K562 (cell line): ENCODE data around the gene WWC2. TPM values are rescaled to one million over a fixed set of nuclear protein-coding genes. Genes with fewer than 3 reads are reported as not detected.

Experiments
- ATAC-seq: fragments of 200-7000 bp; cut with Tn5 transposase; 3 replicates; pipeline ENCODE4 v1.9.1; 2020; ENCODE audit warnings: moderate library complexity
- BruUV-seq: library from RNA; stranded (reverse); fragments of 400-500 nt; replicated peaks from 2 replicates; lab custom pipeline; 2021; lab: Mats Ljungman, UMichigan
- CTCF ChIA-PET: fragments of 300-600 bp; formaldehyde crosslinking; extraction: SDS; loops from one replicate; lab custom pipeline; 2021; ENCODE audit warnings: low intra/inter-chr PET ratio; lab: Yijun Ruan, JAX
- POLR2A ChIA-PET: fragments of 300-600, 350-650 bp; sonication (Branson Sonifier 250); formaldehyde crosslinking; extraction: SDS; loops from one replicate; lab custom pipeline; 2021; ENCODE audit warnings: antibody characterized with exemption, inconsistent platforms; lab: Yijun Ruan, JAX
- DNase-seq, 4 experiments: peaks; one replicate each; pipeline versions ENCODE4 v3.0.0 to v3.0.0-alpha.2; 2011 to 2018; ENCODE audit warnings: low spot score in 3 of 4, mixed read lengths in 3 of 4; ENCODE audit errors: extremely low read depth in 1 of 4
- FAIRE-seq: peaks from 2 replicates; lab custom pipeline; 2011; peaks lifted over from hg19 to GRCh38; lab: Jason Lieb, UNC
- H2AFZ ChIP-seq: 2 replicates; pipeline ENCODE4 v1.6.0; 2011; ENCODE audit warnings: low read depth, low read length, control low read depth, inconsistent platforms
- H3K27ac ChIP-seq: fragments of 200-600 bp; 3 replicates; pipeline ENCODE4 v1.8.0; 2011; ENCODE audit warnings: low read depth, mild to moderate bottlenecking, control low read depth, inconsistent platforms, low read length, moderate library complexity, mixed read lengths; ENCODE audit errors: extremely low read depth
- H3K27me3 ChIP-seq, 2 experiments: fragments of 300-600 bp in 1 of 2; 2 replicates in 1 of 2; 3 replicates in 1 of 2; pipeline versions ENCODE4 v1.6.0 to v1.8.0; 2011; ENCODE audit warnings: inconsistent platforms in 2 of 2, low read length in 2 of 2, mild to moderate bottlenecking in 1 of 2, mixed read lengths in 1 of 2, moderate library complexity in 1 of 2; ENCODE audit not compliant: control insufficient read depth in 2 of 2, insufficient read depth in 2 of 2
- H3K36me3 ChIP-seq: fragments of 300-600 bp; 3 replicates; pipeline ENCODE4 v1.8.0; 2011; ENCODE audit warnings: mild to moderate bottlenecking, low read length, inconsistent platforms; ENCODE audit not compliant: control insufficient read depth, insufficient read depth
- H3K4me1 ChIP-seq, 2 experiments: fragments of 200-600 bp in 1 of 2; replicated peaks in 1 of 2; 2 replicates in 1 of 2; 3 replicates in 1 of 2; pipeline versions ENCODE4 v1.5.1 to v1.8.0; 2011; ENCODE audit warnings: inconsistent platforms in 2 of 2, low read length in 2 of 2, mild to moderate bottlenecking in 1 of 2, mixed read lengths in 1 of 2, moderate library complexity in 1 of 2; ENCODE audit not compliant: control insufficient read depth in 2 of 2, insufficient read depth in 2 of 2
- H3K4me2 ChIP-seq: 2 replicates; pipeline ENCODE4 v1.6.1; 2011; ENCODE audit warnings: low read length, control low read depth, inconsistent platforms, mixed read lengths; ENCODE audit not compliant: insufficient read depth
- H3K4me3 ChIP-seq: fragments of 200-600 bp; sonication (generic), shearing (Covaris generic); 2 replicates; pipeline ENCODE4 v1.5.1; 2016; ENCODE audit warnings: control low read depth, inconsistent platforms
- H3K79me2 ChIP-seq: fragments of 200-600 bp; 3 replicates; pipeline ENCODE4 v1.8.0; 2011; ENCODE audit warnings: low read length, inconsistent platforms; ENCODE audit not compliant: control insufficient read depth, insufficient read depth
- H3K9ac ChIP-seq, 2 experiments: 2 replicates each; pipeline versions ENCODE4 v1.6.0 to v1.6.1; 2011; ENCODE audit warnings: low read depth in 2 of 2, low read length in 2 of 2, control low read depth in 1 of 2, inconsistent platforms in 1 of 2, mild to moderate bottlenecking in 1 of 2, mixed read lengths in 1 of 2; ENCODE audit not compliant: insufficient read depth in 1 of 2
- H3K9me1 ChIP-seq: one replicate; pipeline ENCODE4 v1.6.0; 2011; ENCODE audit warnings: inconsistent platforms, mild to moderate bottlenecking, low read length, moderate library complexity; ENCODE audit not compliant: control insufficient read depth, insufficient read depth
- H3K9me3 ChIP-seq: replicated peaks from 2 replicates; pipeline ENCODE4 v1.5.1; 2011; ENCODE audit warnings: low read depth, low read length, inconsistent platforms; ENCODE audit not compliant: control insufficient read depth, insufficient read depth
- H4K20me1 ChIP-seq: replicated peaks from 2 replicates; pipeline ENCODE4 v1.6.1; 2011; ENCODE audit warnings: low read length, inconsistent platforms, mixed read lengths; ENCODE audit not compliant: control insufficient read depth, insufficient read depth
- BCOR ChIP-seq: fragments of 450-650 bp; IDR thresholded peaks from 2 replicates; pipeline ENCODE4 v1.6.1; 2016
- BMI1 ChIP-seq: fragments of 150-350 bp; IDR thresholded peaks from 2 replicates; pipeline ENCODE4 v1.6.1; 2014; ENCODE audit warnings: low read length
- DIDO1 ChIP-seq: fragments of 450-650 bp; IDR thresholded peaks from 2 replicates; pipeline ENCODE4 v1.6.1; 2016; ENCODE audit warnings: low read depth, missing biosample characterization, missing genetic modification characterization
- FOXA1 ChIP-seq: fragments of 450-650 bp; IDR thresholded peaks from 2 replicates; pipeline ENCODE4 v1.6.1; 2016; ENCODE audit warnings: mild to moderate bottlenecking, borderline replicate concordance
- POLR3A ChIP-seq: IDR thresholded peaks from 2 replicates; pipeline ENCODE4 v1.6.1; 2011; ENCODE audit warnings: borderline replicate concordance, mild to moderate bottlenecking, moderate library complexity; ENCODE audit not compliant: insufficient read length, insufficient read depth; ENCODE audit errors: extremely low read depth
- SNIP1 ChIP-seq: fragments of 450-650 bp; IDR thresholded peaks from 2 replicates; pipeline ENCODE4 v1.7.1; 2017; ENCODE audit warnings: low read depth, mild to moderate bottlenecking
- TEAD1 ChIP-seq, 2 experiments: fragments of 450-650 bp in 1 of 2; sonication (generic) in 1 of 2; formaldehyde crosslinking; IDR thresholded peaks; 2 replicates each; pipeline versions ENCODE4 v1.4.0 to v1.8.0; 2020 to 2022; ENCODE audit warnings: mild to moderate bottlenecking in 2 of 2, missing genetic modification reagents in 1 of 2
- TEAD2 ChIP-seq: fragments of 450-650 bp; IDR thresholded peaks from 2 replicates; pipeline ENCODE4 v1.6.1; 2016; ENCODE audit warnings: missing genetic modification characterization, control low read depth, missing compliant biosample characterization
- TEAD4 ChIP-seq, 2 experiments: sonication (generic) in 1 of 2; formaldehyde crosslinking in 1 of 2; IDR thresholded peaks; 2 replicates each; pipeline versions ENCODE4 v1.6.1 to v1.8.0; 2012 to 2022; ENCODE audit warnings: borderline replicate concordance in 1 of 2, inconsistent platforms in 1 of 2, low read length in 1 of 2, mild to moderate bottlenecking in 1 of 2, missing genetic modification reagents in 1 of 2
- ZBTB7A ChIP-seq: IDR thresholded peaks from 2 replicates; pipeline ENCODE4 v1.6.1; 2011; ENCODE audit warnings: low read depth, mild to moderate bottlenecking, low read length, moderate library complexity, borderline replicate concordance; ENCODE audit not compliant: control insufficient read depth
- ZFX ChIP-seq: sonication (generic); formaldehyde crosslinking; IDR thresholded peaks from 2 replicates; pipeline ENCODE4 v1.8.0; 2022; ENCODE audit warnings: mild to moderate bottlenecking, missing genetic modification reagents, moderate library complexity
- ZNF274 ChIP-seq: IDR thresholded peaks from 2 replicates; pipeline ENCODE4 v1.6.1; 2011; ENCODE audit warnings: low read depth, mild to moderate bottlenecking, low read length, moderate library complexity, borderline replicate concordance
- ZNF707 ChIP-seq: fragments of 250-450 bp; sonication (Bioruptor Pico); conservative IDR thresholded peaks from 2 replicates; pipeline ENCODE4 v1.8.0; 2022; ENCODE audit warnings: inconsistent platforms, mild to moderate bottlenecking, moderate library complexity
- WGBS: fragments of 100-300 bp; shearing (Covaris generic); methylation state at CpG from one replicate; pipeline ENCODE4 v1.1.6; 2016; ENCODE audit warnings: low coverage, mixed read lengths; ENCODE audit not compliant: insufficient coverage; ENCODE audit errors: missing lambda C conversion rate; 5-methylcytosine and 5-hydroxymethylcytosine counted together
- in situ Hi-C: fragments of 300-500 bp; cut with MboI; formaldehyde crosslinking; loops from 4 replicates; pipeline ENCODE4 v1.15.0; 2018; ENCODE audit warnings: inconsistent platforms, mixed read lengths
- intact Hi-C: fragments of 100-400 bp; cut with micrococcal nuclease; formaldehyde crosslinking; loops from 2 replicates; pipeline ENCODE4 v1.14.2; 2022
- polyA plus RNA-seq, 8 experiments: library from polyadenylated mRNA; depleted of rRNA in 4 of 8; stranded (reverse) in 5 of 8; unstranded in 3 of 8; fragments of >200 nt; fragmentation: Nextera tagmentation in 2 of 8; fragmentation: Illumina TruSeq in 1 of 8; extraction: Ambion mirVana in 2 of 8; extraction: Trizol in 1 of 8; gene quantifications; 2 replicates each; pipeline versions ENCODE4 v1.2.1 to v1.2.3, GENCODE V29; 2011 to 2014; ENCODE audit warnings: inconsistent platforms in 1 of 8, missing spikeins in 1 of 8
- total RNA-seq, 7 experiments: library from RNA; depleted of rRNA in 6 of 7; stranded (reverse); fragments of >200 nt in 6 of 7; fragmentation: Illumina TruSeq in 2 of 7; extraction: Trizol in 2 of 7; gene quantifications; 2 replicates each; pipeline versions ENCODE4 v1.2.1 to v1.2.3, GENCODE V29; 2011 to 2021; ENCODE audit warnings: low replicate concordance in 1 of 7
- TF ChIP-seq, protein P1 (sequence below): fragments of 450-650 bp; IDR thresholded peaks from 2 replicates; pipeline ENCODE4 v1.6.1; 2018; ENCODE audit warnings: mild to moderate bottlenecking, low read depth; ENCODE audit not compliant: partially characterized antibody
- TF ChIP-seq, protein P2 (sequence below): fragments of 250-450 bp; sonication (Bioruptor Pico); IDR thresholded peaks from 2 replicates; pipeline ENCODE4 v1.8.0; 2021; ENCODE audit warnings: borderline replicate concordance, mild to moderate bottlenecking, moderate library complexity; ENCODE audit not compliant: poor library complexity, severe bottlenecking
- TF ChIP-seq, protein P3 (sequence below): sonication (generic); formaldehyde crosslinking; IDR thresholded peaks from 2 replicates; pipeline ENCODE4 v1.8.0; 2022; ENCODE audit warnings: mild to moderate bottlenecking, missing genetic modification reagents, borderline replicate concordance

Gene WWC2
- total and polyA plus RNA-seq, 9 of the 15 experiments (the other 6 are each of a cell fraction or from before 2014, with no cell fraction given), result 3.7 to 39.4 (median 19.6) TPM

DNA sequence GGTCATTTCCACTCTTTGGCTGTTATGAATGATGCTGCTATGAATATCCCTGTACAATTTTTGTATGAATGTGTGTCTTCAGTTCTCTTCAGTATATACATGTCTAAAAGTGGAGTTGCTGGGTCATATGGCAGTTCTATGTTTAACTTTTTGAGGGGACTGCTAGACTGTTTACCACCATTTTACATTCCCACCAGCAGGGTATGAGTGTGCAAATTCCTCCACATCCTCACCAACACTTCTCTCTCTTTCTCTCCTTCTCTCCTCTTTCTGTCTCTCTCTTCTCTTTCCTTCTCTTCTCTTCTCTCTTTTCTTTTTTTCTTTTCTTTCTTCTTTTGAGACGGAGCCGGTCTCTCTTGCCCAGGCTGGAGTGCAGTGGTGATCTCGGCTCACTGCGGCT is 7.8 kb downstream of the WWC2 start:
- ChIA-PET CTCF (no interaction called here), POLR2A (no interaction called here)
- 100% methylated on average over 1 of the region's 4 CpGs for WGBS
- Histone ChIP-seq H3K4me2 (no peak overlapping the region), H3K4me1 (peaks cover 3 to 15% of the 10 kb centered on the region in 2 experiments; a peak in 3 of 5 replicates), H3K79me2 (peaks cover 56% of the 10 kb centered on the region), H3K9ac (0 out of 4 replicates have a peak overlapping the region, but pooled peaks of 1 of the 2 experiments have one; percentile 9), H3K27me3 (no peaks in the 10 kb centered on the region), H3K9me1 (no peaks in the 10 kb centered on the region), H3K36me3 (no peaks in the 10 kb centered on the region), H3K27ac (no peak overlapping the region), H3K4me3 (no peak overlapping the region), H3K9me3 (no peaks in the 10 kb centered on the region), H4K20me1 (no peaks in the 10 kb centered on the region), H2AFZ (no peak overlapping the region)
- FAIRE-seq, result no peak
- in situ Hi-C loops (no loop called here), intact Hi-C loops (no loop called here)
- peak; percentile 54 for ATAC-seq
- no TSS peak for BruUV-seq
- DNase-seq, result no peak
- TF ChIP-seq FOXA1 (no peak), DIDO1 (tag) (no peak), TEAD1 (CRISPR knock-in tag; IDR thresholded peaks at IDR 0.05) (peak in 1 of 2 experiments; percentile 82; a peak in 1 of 4 replicates), POLR3A (no peak), ZNF274 (no peak), SNIP1 (no peak), TEAD4 (IDR thresholded peaks at IDR 0.05; ENCODE audit: low read length) (0 out of 2 replicates have a peak, but pooled peaks have one; percentile 30), TEAD4 (CRISPR knock-in tag; IDR thresholded peaks at IDR 0.05; ENCODE audit: borderline replicate concordance) (no peak), ZNF707 (CRISPR knock-in tag) (no peak), ZFX (no peak), BMI1 (no peak), ZBTB7A (no peak), BCOR (no peak), TEAD2 (tag) (peak; percentile 57; the same call in 1 of the 2 replicates)
- TF ChIP-seq, protein P1, sequence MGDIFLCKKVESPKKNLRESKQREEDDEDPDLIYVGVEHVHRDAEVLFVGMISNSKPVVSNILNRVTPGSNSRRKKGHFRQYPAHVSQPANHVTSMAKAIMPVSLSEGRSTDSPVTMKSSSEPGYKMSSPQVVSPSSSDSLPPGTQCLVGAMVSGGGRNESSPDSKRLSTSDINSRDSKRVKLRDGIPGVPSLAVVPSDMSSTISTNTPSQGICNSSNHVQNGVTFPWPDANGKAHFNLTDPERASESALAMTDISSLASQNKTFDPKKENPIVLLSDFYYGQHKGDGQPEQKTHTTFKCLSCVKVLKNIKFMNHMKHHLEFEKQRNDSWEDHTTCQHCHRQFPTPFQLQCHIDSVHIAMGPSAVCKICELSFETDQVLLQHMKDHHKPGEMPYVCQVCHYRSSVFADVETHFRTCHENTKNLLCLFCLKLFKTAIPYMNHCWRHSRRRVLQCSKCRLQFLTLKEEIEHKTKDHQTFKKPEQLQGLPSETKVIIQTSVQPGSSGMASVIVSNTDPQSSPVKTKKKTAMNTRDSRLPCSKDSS, result no peak
- TF ChIP-seq, protein P2, sequence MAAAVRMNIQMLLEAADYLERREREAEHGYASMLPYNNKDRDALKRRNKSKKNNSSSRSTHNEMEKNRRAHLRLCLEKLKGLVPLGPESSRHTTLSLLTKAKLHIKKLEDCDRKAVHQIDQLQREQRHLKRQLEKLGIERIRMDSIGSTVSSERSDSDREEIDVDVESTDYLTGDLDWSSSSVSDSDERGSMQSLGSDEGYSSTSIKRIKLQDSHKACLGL (CRISPR knock-in tag), result no peak
- TF ChIP-seq, protein P3, sequence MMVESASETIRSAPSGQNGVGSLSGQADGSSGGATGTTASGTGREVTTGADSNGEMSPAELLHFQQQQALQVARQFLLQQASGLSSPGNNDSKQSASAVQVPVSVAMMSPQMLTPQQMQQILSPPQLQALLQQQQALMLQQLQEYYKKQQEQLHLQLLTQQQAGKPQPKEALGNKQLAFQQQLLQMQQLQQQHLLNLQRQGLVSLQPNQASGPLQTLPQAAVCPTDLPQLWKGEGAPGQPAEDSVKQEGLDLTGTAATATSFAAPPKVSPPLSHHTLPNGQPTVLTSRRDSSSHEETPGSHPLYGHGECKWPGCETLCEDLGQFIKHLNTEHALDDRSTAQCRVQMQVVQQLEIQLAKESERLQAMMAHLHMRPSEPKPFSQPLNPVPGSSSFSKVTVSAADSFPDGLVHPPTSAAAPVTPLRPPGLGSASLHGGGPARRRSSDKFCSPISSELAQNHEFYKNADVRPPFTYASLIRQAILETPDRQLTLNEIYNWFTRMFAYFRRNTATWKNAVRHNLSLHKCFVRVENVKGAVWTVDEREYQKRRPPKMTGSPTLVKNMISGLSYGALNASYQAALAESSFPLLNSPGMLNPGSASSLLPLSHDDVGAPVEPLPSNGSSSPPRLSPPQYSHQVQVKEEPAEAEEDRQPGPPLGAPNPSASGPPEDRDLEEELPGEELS (CRISPR knock-in tag), result no peak
